Activated CD4-positive, alpha-beta T cell treated with anti-CD3 and anti-CD28 coated beads, Interleukin-2, amount 50 U/mL, for 1 hour (primary cell): ENCODE data around the gene LRCH1.
"Not testable (repeated sequence)": the region's sequence is repeated elsewhere in the genome, so short reads cannot be mapped to it uniquely, and the experiment has no call there.

Experiments used
- DNase-seq: peaks from one replicate; pipeline ENCODE4 v3.0.0-alpha.2; 2020

The LRCH1 gene

DNA sequence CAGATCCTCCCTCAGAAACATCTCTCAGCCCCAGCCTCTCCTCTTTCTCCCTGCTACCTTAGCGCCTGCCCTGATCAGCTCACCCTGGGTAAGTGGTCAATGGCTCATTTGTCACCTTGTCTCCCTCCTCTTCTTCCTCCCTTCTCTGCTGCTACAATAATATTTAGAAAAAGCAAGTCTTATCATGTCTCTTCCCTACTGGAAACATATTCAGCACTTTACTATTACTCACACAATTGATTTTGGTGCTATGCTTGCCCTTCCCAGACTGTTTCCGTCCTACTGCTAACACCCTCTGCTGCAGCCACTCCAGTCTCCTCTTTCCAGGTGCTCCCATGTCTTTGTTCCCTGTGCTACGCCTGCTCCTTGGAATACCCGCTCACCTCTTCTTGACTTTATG, 208.2 kb downstream of the LRCH1 start:
- no peak for DNase-seq

DNA sequence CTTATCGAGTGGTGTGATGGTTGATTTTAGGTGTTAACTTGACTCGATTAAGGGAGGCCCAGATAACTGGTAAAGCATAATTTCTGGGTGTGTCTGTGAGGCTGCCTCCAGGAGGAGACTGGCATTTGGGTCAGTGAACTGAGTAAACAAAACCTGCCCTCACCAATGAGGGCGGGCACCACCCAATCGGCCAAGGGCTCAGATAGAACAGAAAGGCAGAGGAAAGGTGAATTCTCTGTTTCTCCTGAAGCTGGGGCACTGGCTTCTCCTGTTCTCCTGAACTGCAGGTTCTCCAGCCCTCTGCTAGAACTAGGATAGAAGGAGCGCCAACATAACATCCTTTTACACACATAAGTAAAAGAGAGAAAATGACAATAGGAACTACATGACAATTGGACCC, 208.9 kb downstream of the LRCH1 start:
- no peak for DNase-seq

DNA sequence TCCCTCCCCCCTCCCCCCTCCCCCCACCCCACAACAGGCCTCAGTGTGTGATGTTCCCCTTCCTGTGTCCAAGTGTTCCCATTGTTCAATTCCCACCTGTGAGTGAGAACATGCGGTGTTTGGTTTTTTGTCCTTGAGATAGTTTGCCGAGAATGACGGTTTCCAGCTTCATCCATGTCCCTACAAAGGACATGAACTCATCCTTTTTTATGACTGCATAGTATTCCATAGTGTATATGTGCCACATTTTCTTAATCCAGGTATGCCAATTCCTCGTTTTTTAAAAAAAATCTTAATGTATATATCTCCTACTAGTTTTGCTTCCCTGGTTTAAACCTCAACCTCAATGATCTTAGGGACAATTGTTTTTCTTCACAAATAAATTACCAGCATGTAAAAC, 217.0 kb downstream of the LRCH1 start:
- not testable (repeated sequence) for DNase-seq

DNA sequence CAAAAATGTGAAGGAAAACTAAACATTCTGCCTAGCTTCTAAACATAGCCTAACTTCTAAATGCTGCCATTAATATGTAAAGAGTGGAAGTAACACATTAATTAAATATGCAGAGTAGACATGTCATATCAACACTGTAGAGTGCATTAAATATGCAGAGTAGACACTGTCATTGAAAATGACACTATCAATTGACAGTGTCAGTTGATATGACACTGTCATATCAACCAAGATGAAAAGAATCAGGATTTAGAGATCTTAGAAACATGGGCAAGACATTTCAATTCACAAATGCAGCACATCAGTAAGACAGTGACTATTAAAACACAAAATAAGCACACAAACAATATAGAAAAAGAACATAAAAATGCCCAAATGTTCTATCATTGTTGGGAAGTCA, 218.7 kb downstream of the LRCH1 start:
- no peak for DNase-seq

DNA sequence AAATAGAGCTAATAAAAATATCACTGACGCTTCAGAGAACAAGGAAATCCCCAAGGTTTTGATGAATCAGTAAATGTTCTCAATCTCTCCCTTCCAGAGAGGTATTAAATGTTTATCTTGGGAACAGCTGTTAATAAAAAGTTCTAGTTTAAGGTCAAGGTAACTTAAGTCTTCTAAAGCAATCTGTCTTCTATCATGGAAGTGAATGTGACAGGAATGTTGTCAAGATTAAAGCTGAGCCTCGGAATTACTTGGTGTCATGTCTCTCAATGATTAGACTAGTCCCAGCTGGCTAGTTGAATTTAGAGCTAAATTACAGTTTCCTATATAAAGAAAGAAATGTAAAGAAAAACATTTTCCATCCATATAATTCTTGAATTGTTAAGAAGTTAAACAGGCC, 220.6 kb downstream of the LRCH1 start:
- no peak for DNase-seq

DNA sequence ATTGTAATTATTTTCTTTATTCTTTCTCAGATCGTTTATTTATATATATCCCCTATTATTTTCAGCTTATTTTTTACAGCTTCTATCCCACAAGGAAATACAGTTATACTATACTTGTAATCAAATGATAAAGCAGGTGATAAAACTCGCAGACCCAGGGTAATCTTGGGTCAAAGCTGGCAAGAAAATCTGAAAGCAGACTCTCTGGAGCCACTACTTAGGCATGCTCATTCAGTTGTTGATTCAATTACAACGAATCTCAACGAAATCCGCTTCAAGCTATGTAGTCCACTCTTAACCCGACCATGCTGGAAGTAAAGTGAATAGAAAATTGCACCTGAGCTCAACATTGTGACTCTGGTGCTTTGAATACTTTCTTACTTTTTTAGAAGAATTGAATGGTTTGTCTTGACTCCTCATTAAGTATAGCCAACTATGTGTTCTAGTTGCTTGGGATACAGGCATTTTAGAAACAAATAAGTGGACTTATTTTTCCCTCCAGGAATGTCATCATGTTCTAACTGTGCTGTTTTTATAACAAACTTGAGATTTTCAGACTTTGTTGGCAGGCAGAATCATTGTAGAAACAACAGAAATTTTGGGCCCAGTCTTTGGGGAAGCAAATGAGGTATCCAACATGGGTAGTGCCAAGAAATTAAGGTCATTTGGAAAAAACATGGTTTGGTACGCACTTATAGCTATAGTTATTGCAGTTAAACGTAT, 222.6 kb downstream of the LRCH1 start:
- no peak for DNase-seq

DNA sequence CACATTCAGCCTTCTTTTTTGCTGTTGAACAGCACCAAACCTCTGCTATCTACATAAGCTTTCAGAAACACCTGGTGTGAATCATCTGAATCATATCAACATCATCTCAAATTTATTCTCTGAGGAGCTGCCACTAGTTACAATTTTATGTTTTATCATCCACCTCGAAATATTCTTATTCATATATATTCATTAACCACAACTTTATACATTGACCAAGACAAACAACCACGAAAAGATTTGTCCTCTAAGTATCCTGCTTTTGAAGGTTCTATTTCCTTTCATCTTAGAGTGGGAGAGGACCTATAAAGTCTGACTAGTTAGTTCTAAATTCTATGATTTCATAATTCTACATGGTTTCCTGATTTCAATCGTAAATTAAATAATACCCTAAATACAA, 225.1 kb downstream of the LRCH1 start:
- no peak for DNase-seq

DNA sequence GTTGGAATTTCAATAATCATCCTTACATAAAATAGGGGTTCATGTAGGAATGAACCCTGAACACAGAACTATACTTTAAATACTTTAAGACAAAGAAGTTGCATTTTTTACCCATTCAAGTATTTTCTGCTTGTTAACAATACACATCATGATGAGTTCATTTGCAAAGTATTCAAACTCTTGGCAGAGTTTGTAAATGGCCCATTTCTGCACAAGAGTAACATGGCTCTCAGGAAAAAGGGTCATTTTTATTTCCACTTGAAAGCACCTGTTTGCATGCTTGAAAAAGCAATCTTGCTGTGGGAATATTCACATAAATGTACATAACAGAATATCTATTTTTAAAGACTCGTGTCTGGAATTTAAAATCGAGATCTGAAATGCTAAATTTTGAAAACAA, 225.9 kb downstream of the LRCH1 start:
- DNase-seq = no peak

DNA sequence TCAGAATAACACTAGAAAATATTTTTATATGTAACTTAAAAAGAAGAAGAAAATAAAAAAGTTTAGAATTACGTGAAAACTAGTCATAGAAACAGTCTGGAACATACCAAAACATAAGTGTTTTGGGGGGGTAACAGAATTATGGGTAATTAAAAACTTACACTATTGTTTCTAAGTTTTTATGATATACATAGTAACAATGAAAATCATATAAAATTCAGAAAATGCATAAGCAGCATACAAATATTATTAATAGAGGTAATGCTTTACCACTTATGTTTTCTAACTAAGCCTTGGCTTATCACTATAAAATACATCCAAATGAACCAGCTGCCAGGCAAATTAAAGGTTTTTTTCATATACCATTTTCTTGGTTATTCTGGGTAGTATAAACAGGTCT, 229.1 kb downstream of the LRCH1 start:
- DNase-seq = no peak

DNA sequence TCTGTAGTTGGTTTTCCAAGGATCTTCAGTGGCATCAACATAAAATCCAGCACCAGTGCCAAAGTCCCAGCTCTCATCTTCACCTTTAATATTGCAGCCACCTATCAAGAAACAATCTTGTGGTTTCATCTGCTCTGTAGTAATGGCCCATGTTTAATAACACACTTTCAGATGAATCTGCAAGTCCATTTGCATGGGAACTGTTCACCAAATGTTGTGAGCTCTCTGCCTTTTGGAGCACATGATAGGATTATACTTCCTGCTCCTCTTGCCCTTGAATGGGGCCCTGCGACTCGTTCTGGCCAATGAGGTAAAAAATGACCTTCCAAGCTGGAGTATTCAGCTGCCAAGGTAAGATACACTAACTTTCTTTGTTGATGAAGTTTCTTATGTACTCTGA, 229.7 kb downstream of the LRCH1 start:
- DNase-seq = no peak

DNA sequence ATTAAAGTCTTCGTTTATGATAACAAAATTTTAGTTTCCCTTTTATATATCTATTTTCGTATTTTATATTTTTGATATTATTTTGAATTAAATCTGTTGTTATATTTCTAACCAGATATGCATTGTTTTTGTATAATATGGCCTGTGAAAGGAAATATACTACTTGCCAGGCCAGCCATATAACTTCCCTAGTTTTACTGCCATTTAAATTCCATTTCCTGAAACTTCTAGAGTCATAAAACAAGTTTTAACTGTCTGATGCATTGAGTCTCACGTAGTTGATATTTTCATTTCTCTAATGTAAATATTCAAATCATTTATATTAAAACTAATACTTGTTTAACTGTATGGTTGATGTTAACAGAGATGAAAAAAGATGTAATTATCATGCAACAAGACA, 230.5 kb downstream of the LRCH1 start:
- DNase-seq = no peak

DNA sequence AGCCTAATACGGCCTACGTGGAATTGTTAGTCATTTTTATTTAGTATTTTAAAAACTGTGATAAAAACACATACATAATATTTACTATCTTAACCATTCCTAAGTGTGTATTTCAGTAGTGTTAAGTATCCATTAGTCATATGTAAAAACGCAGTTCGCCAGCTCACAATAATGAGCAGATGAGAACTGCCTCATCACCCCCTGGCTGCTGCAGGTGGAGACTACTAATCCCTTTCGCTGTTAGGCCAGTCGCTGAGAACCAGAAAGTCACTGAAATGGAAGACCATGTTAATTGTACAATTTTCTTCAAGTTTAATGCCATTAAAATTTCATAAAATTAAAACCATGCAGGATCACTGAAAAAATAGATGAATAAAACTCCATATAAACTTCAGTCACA, 242.4 kb downstream of the LRCH1 start:
- no peak for DNase-seq

DNA sequence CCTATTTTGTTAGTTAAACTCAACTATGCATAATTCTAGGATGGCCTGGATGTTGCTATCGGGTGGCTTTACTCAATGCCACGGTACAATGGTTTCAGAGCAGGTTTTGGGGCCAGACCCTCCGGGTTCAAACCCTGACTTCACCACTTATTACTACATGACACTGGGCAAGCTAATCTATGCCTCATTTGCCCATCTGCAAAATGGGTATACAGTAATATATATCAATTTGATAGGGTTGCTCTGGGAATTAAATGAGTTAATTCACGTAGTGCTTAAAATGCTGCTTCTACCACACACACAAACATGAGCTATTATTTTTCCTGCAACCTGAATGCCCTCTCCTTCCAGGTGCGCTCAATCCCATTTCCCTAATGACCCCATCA, 243.2 kb downstream of the LRCH1 start:
- DNase-seq = no peak

DNA sequence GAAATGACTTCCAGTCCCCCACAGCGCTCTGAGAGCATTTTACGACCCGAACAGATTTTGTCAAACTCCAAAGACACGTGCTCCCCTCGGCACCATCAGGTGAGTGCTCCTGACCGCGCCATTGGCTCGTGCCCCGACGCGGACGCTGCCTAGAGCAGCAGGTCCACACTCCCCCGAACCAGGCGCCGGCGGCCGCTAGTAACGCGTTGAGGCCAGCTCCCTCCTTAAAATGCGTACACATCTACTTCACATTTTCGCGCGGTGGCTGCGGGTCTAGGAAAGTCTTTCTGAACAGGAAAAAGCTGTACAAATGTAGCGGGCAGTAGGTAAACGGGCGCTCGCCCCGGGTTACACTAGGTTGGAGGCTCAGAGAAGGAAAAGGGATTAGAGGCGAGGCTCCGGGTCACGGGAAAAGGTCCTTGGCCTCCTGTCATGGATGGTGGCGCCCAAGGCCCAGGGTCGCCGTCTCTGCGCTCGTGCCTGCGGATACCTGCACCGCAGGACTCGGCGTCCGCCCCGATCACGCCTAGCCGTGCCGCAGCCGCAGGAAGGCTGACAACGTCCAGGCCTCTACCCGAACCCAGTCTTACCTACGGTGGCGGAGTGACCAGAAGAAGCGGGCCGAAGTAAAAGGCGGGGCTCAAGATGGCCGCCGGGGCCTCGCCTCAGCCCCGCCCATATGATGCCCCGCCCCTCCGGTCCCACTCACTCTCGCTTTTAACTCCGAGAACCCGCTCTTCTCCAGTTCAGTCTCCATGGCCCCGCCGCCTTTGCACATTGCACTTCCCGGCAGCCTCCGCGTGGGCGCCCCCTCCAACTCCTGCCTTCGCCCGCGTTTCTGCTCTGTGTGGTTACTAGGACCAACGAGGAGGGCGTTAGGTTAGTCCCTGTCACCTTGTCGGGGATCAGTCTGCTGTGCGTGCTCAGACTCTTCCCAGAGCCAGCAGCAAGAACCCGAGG, 243.8 kb downstream of the LRCH1 start, which contains the start of gene ESD:
Gene ESD, minus strand, starts transcription at position 647 of the 960 bp plus-strand sequence. CDS start 5,748 bp downstream, outside the sequence.
- peak; percentile 90 for DNase-seq

DNA sequence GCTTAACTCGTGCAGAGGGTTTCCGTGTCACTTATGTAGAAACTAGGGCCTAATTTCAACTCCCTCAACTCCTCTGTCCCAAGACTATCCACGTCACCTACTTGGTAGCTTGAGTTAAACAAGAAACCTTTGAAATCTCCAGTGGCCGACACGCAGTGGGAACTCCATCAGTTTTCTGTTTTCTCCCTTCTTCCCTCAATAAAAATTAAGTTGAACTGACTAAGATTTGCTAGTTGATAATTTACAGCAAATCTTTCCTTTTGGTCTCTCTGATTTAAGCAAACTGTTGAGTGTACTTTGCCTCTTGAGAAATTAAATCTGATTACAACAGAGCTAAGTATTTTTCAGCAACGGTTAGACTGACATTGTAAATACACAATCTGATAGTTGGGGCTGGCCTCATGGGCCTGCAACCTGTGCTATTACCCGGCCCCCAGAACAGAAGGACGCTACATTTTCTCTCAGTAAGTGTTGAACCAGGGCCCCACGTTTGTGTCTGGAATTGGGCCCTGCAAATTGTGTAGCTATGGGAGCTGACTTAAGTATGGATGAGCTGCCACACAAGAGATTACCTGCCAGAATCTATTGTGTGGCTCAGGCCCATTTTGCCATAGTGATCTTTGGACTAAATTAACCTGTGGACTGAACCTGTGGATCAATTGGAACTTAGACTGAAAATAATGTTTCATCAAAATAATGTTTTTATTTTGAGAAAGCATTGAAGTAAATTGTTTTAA, 244.7 kb downstream of the LRCH1 start:
- no peak for DNase-seq

DNA sequence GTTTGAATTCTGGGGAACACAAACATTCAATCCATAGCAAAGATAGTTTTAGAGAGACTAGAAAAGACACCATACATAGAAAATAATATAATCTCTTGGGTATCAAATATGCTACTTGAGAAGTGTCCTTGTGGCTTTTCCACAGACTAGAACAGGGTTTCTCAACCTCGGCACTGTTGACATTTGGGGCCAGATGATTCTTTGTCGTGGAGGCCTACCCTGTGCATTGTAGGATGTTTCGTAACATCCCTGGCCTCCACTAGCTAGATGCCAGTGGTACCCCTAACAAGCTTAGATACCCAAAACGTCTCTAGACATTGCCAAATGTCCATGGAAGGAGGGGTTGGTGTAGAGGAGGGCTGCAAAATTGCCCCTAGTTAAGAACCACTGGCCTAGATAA, 246.2 kb downstream of the LRCH1 start:
- DNase-seq = no peak

DNA sequence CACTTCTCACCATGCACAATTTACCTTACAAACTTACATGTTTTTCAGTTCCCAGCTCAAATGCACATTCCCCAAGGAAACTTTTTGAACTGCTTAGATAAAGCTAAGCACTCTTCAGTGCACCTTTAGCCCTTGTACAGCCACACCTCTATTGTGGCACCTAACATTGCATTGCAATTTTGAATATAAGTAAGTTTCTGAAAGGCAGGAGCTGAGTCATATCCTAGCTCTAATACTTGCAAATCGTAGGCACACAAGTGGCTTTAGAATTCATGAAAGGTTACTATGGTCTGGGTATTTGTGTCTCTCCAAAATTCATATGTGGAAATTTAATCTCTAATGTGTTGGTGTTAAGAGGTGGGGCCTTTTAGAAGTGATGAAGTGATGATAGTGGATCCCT, 248.9 kb downstream of the LRCH1 start:
- no peak for DNase-seq
